ENCODE measurements around the gene RALGPS1.

DNA sequence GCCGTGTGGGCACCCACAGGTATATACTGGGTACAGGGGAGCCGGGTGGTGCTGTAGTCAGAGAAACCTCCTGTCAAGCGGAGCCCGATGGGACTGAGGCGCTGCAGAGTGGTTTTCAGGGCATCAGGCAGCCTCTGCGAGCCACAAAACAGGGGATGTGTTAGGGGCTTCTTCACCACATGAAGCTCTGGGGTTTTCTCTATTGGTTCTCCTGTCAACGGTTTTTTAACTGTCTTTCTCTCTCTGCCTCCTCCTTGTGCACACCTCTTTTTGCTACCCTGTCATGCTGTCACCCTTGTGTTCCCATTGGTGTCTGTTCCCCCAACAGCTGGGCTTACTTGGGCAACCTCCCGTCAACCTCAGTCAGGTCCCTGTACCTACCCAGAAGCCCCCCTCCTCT, 19.9 kb downstream of the RALGPS1 start:
- TF ChIP-seq CTCF (IDR thresholded peaks at IDR 0.05) (no peak), POLR2A (IDR thresholded peaks at IDR 0.05; ENCODE audit: low read depth) (no peak)
